Measurements from ENCODE around the gene KIF6.

DNA sequence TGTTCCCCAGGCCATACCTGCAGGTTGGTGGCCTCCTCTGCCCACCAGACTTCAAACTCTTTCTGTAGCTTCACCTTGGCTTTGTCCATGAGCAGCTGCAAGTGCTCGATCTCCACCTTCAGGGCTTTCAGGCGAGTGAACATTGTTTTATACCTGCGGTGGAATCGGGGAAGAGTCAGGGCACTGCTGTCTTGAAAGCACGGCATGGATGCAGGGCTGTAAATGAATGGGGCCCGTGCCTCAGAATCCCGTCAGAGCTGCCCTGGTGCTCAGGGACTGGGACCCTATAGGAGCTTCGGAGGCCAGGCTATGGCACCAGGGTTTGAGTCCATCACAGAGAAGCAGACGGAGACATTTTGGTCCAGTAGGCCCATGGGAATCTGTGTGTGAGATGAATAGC lies 364.8 kb downstream of the KIF6 start:
- TF ChIP-seq, protein P1, sequence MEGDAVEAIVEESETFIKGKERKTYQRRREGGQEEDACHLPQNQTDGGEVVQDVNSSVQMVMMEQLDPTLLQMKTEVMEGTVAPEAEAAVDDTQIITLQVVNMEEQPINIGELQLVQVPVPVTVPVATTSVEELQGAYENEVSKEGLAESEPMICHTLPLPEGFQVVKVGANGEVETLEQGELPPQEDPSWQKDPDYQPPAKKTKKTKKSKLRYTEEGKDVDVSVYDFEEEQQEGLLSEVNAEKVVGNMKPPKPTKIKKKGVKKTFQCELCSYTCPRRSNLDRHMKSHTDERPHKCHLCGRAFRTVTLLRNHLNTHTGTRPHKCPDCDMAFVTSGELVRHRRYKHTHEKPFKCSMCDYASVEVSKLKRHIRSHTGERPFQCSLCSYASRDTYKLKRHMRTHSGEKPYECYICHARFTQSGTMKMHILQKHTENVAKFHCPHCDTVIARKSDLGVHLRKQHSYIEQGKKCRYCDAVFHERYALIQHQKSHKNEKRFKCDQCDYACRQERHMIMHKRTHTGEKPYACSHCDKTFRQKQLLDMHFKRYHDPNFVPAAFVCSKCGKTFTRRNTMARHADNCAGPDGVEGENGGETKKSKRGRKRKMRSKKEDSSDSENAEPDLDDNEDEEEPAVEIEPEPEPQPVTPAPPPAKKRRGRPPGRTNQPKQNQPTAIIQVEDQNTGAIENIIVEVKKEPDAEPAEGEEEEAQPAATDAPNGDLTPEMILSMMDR (IDR thresholded peaks at IDR 0.05): no peak
- TF ChIP-seq POLR2A (IDR thresholded peaks at IDR 0.05): no peak
